CD14-positive monocyte (primary cell): Measurements from ENCODE around the gene SWT1. TPM values are rescaled to one million over a fixed set of nuclear protein-coding genes. Genes with fewer than 3 reads are reported as not detected.

Experiments
- DNase-seq, 3 donors: peaks; one replicate each; pipeline ENCODE4 v3.0.0-alpha.2; 2011 to 2022
- H2AFZ ChIP-seq: 2 replicates; pipeline ENCODE4 v1.6.0; 2012; ENCODE audit warnings: mild to moderate bottlenecking, low read depth, low read length, inconsistent platforms; ENCODE audit not compliant: insufficient read depth, poor library complexity, severe bottlenecking
- H3K27ac ChIP-seq, 2 donors: 1 replicate in 1 of 2; 2 replicates in 1 of 2; pipeline ENCODE4 v1.5.1; 2012 to 2013; ENCODE audit warnings: low read length in 2 of 2, control low read depth in 1 of 2, inconsistent platforms in 1 of 2, low read depth in 1 of 2, mild to moderate bottlenecking in 1 of 2
- H3K27me3 ChIP-seq, 2 donors: one replicate each; pipeline versions ENCODE4 v1.6.0 to v1.6.1; 2011 to 2013; ENCODE audit warnings: low read length in 2 of 2; ENCODE audit not compliant: control insufficient read depth in 2 of 2, insufficient read depth in 2 of 2
- H3K36me3 ChIP-seq, 2 donors: replicated peaks in 1 of 2; 1 replicate in 1 of 2; 2 replicates in 1 of 2; pipeline versions ENCODE4 v1.5.1 to v1.6.1; 2012 to 2013; ENCODE audit warnings: low read length in 2 of 2, control low read depth in 1 of 2, inconsistent platforms in 1 of 2, mild to moderate bottlenecking in 1 of 2; ENCODE audit not compliant: insufficient read depth in 2 of 2, control insufficient read depth in 1 of 2
- H3K4me1 ChIP-seq, 2 donors: 1 replicate in 1 of 2; 2 replicates in 1 of 2; pipeline versions ENCODE4 v1.5.1 to v1.6.1; 2012 to 2013; ENCODE audit warnings: low read length in 2 of 2, control low read depth in 1 of 2, inconsistent platforms in 1 of 2, mild to moderate bottlenecking in 1 of 2, moderate library complexity in 1 of 2; ENCODE audit not compliant: insufficient read depth in 2 of 2, control insufficient read depth in 1 of 2
- H3K4me2 ChIP-seq: replicated peaks from 2 replicates; pipeline ENCODE3; 2012; ENCODE audit warnings: low read length, moderate library complexity, mild to moderate bottlenecking; ENCODE audit not compliant: poor library complexity, severe bottlenecking; ENCODE audit errors: extremely low read depth
- H3K4me3 ChIP-seq, 3 experiments: fragments of 200-600 bp in 1 of 3; sonication (generic) in 1 of 3; replicated peaks in 1 of 3; 1 replicate in 2 of 3; 2 replicates in 1 of 3; pipeline ENCODE4 v1.5.1; 2011 to 2013; ENCODE audit warnings: low read length in 3 of 3, mild to moderate bottlenecking in 3 of 3, control low read depth in 2 of 3, low read depth in 2 of 3, inconsistent platforms in 1 of 3, moderate library complexity in 1 of 3
- H3K79me2 ChIP-seq: 2 replicates; pipeline ENCODE4 v1.6.0; 2012; ENCODE audit warnings: mild to moderate bottlenecking, control low read depth, inconsistent platforms, low read length, moderate library complexity; ENCODE audit not compliant: insufficient read depth
- H3K9ac ChIP-seq: 2 replicates; pipeline ENCODE4 v1.6.0; 2017; ENCODE audit warnings: low read length, mild to moderate bottlenecking; ENCODE audit not compliant: insufficient read depth, poor library complexity, severe bottlenecking
- H3K9me3 ChIP-seq, 2 donors: replicated peaks in 1 of 2; 1 replicate in 1 of 2; 2 replicates in 1 of 2; pipeline versions ENCODE4 v1.5.1 to v1.6.1; 2012 to 2013; ENCODE audit warnings: low read length in 2 of 2, control low read depth in 1 of 2; ENCODE audit not compliant: control insufficient read depth in 1 of 2, insufficient read depth in 1 of 2
- H4K20me1 ChIP-seq: 2 replicates; pipeline ENCODE4 v1.6.0; 2012; ENCODE audit warnings: mild to moderate bottlenecking, low read length, control low read depth, moderate library complexity; ENCODE audit not compliant: insufficient read depth
- H3K27ac Mint-ChIP-seq, 7 donors: one replicate each; pipeline ENCODE4 v1.8.0; 2020; ENCODE audit warnings: mild to moderate bottlenecking in 7 of 7, mixed read lengths in 7 of 7, moderate library complexity in 6 of 7, inconsistent platforms in 2 of 7
- H3K27me3 Mint-ChIP-seq, 3 donors: one replicate each; pipeline ENCODE4 v1.8.0; 2021 to 2022; ENCODE audit warnings: low read depth in 3 of 3, mild to moderate bottlenecking in 3 of 3, mixed read lengths in 3 of 3, moderate library complexity in 3 of 3, inconsistent platforms in 1 of 3
- H3K36me3 Mint-ChIP-seq, 2 donors: one replicate each; pipeline ENCODE4 v1.8.0; 2020; ENCODE audit warnings: mixed read lengths in 2 of 2, inconsistent platforms in 1 of 2, mild to moderate bottlenecking in 1 of 2
- H3K4me1 Mint-ChIP-seq: one replicate; pipeline ENCODE4 v1.8.0; 2020; ENCODE audit warnings: mild to moderate bottlenecking, mixed read lengths
- H3K4me3 Mint-ChIP-seq, 2 donors: one replicate each; pipeline ENCODE4 v1.8.0; 2020; ENCODE audit warnings: mild to moderate bottlenecking in 2 of 2, mixed read lengths in 2 of 2, moderate library complexity in 1 of 2
- H3K9me3 Mint-ChIP-seq, 7 donors: one replicate each; pipeline ENCODE4 v1.8.0; 2020 to 2022; ENCODE audit warnings: mixed read lengths in 7 of 7, mild to moderate bottlenecking in 6 of 7, moderate library complexity in 6 of 7, inconsistent platforms in 2 of 7
- intact Hi-C, 2 donors: fragments of 100-400 bp; cut with micrococcal nuclease; formaldehyde crosslinking; loops; one replicate each; pipeline versions ENCODE4 v1.15.0 to v1.15.1; 2023
- polyA plus RNA-seq, 3 donors: library from polyadenylated mRNA; depleted of rRNA in 1 of 3; unstranded in 2 of 3; stranded (reverse) in 1 of 3; fragments of 300-500 nt in 2 of 3; fragments of >200 nt in 1 of 3; fragmentation: Illumina TruSeq in 2 of 3; gene quantifications; 1 replicate in 2 of 3; 2 replicates in 1 of 3; pipeline ENCODE4 v1.2.3, GENCODE V29; 2012 to 2021
- TF ChIP-seq, protein P1 (sequence below): fragments of 200-600 bp; IDR thresholded peaks from one replicate; pipeline ENCODE4 v1.8.0; 2022; ENCODE audit warnings: antibody characterized with exemption, mild to moderate bottlenecking

Gene SWT1
- polyA plus RNA-seq, 3 donors: 0.89 to 2.8 (median 1.7) TPM

DNA sequence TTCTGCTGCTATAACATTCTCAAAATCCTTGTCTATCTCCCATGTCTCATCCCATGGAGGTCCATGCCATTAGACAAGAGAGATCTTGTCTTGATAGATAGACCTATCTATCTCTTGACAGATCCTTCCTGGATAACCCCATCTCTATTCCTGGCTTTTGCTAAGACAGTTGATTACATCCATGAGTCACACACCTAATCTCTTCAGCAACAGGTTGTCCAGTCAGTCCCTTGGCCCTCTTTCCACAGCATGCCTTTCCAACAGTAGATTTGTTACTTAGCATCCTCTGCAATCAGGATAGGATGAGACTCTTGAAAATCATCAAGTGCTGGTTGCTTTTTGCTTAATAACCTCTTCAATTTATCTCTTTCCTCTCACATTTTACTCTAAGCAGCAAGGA is 46.8 kb upstream of the SWT1 start:
- no peak overlapping the region for H3K27ac Mint-ChIP-seq
- H3K9me3 Mint-ChIP-seq: peaks cover 18 to 30% (median 24%) of the 10 kb centered on the region in 7 donors
- peaks cover 3 to 4% of the 10 kb centered on the region in 2 donors for H3K36me3 Mint-ChIP-seq

DNA sequence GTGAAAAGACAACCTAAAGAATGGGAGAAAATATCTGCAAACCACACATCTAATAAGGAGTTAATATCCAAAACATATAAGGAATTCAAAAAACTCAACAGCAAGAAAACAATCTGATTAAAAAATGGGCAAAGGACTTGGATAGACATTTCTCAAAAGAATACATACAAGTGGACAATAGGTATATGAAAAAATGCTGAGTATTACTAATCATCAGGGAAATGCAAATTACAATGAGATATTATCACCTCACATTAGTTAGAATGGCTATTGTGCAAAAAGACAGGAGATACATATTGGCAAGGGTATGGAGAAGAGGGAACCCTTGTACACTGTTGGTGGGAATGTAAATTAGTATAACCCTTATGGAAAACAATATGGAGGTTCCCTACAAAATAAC is 45.1 kb upstream of the SWT1 start:
- Histone ChIP-seq H3K79me2 (no peaks in the 10 kb centered on the region), H3K4me3 (no peak overlapping the region), H2AFZ (no peak overlapping the region), H3K9me3 (peaks cover 13% of the 10 kb centered on the region in 2 donors), H4K20me1 (no peaks in the 10 kb centered on the region), H3K36me3 (peaks cover 0 to 5% of the 10 kb centered on the region in 2 donors), H3K4me2 (no peak overlapping the region), H3K27me3 (no peaks in the 10 kb centered on the region), H3K4me1 (no peaks in the 10 kb centered on the region), H3K9ac (no peak overlapping the region), H3K27ac (no peak overlapping the region)
- DNase-seq: no peak
- TF ChIP-seq, protein P1, sequence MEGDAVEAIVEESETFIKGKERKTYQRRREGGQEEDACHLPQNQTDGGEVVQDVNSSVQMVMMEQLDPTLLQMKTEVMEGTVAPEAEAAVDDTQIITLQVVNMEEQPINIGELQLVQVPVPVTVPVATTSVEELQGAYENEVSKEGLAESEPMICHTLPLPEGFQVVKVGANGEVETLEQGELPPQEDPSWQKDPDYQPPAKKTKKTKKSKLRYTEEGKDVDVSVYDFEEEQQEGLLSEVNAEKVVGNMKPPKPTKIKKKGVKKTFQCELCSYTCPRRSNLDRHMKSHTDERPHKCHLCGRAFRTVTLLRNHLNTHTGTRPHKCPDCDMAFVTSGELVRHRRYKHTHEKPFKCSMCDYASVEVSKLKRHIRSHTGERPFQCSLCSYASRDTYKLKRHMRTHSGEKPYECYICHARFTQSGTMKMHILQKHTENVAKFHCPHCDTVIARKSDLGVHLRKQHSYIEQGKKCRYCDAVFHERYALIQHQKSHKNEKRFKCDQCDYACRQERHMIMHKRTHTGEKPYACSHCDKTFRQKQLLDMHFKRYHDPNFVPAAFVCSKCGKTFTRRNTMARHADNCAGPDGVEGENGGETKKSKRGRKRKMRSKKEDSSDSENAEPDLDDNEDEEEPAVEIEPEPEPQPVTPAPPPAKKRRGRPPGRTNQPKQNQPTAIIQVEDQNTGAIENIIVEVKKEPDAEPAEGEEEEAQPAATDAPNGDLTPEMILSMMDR: no peak
- Mint-ChIP-seq H3K27ac (peak overlapping the region in 1 of 7 donors; percentile 8), H3K4me3 (no peak overlapping the region), H3K36me3 (peaks cover 8 to 12% of the 10 kb centered on the region in 2 donors), H3K9me3 (peaks cover 15 to 29% (median 18%) of the 10 kb centered on the region in 7 donors), H3K4me1 (no peaks in the 10 kb centered on the region), H3K27me3 (peaks cover 0 to 5% (median 0%) of the 10 kb centered on the region in 3 donors)
- intact Hi-C loops: no loop called here

More for the DNA sequence above, 46.8 kb upstream of the SWT1 start:
- H3K27ac ChIP-seq: no peak overlapping the region
- no peak for DNase-seq
- no peak overlapping the region for H2AFZ ChIP-seq
- Mint-ChIP-seq H3K4me3 (no peak overlapping the region), H3K4me1 (no peaks in the 10 kb centered on the region), H3K27me3 (peaks cover 0 to 5% (median 0%) of the 10 kb centered on the region in 3 donors)
- no peak overlapping the region for H3K9ac ChIP-seq
- H3K79me2 ChIP-seq: no peaks in the 10 kb centered on the region
- H3K4me3 ChIP-seq: no peak overlapping the region
- no peaks in the 10 kb centered on the region for H4K20me1 ChIP-seq
- intact Hi-C loops: no loop called here
- peaks cover 13 to 15% of the 10 kb centered on the region in 2 donors for H3K9me3 ChIP-seq
- H3K4me2 ChIP-seq: no peak overlapping the region
- H3K27me3 ChIP-seq: no peaks in the 10 kb centered on the region
- no peaks in the 10 kb centered on the region for H3K36me3 ChIP-seq
- no peaks in the 10 kb centered on the region for H3K4me1 ChIP-seq
- TF ChIP-seq, protein P1: no peak
